ENCODE data around the gene ITGB5. TPM values are rescaled to one million over a fixed set of nuclear protein-coding genes. Genes with fewer than 3 reads are reported as not detected.

Gene ITGB5
- total RNA-seq, 1 experiment from 2014 or later = 0.86 TPM

DNA sequence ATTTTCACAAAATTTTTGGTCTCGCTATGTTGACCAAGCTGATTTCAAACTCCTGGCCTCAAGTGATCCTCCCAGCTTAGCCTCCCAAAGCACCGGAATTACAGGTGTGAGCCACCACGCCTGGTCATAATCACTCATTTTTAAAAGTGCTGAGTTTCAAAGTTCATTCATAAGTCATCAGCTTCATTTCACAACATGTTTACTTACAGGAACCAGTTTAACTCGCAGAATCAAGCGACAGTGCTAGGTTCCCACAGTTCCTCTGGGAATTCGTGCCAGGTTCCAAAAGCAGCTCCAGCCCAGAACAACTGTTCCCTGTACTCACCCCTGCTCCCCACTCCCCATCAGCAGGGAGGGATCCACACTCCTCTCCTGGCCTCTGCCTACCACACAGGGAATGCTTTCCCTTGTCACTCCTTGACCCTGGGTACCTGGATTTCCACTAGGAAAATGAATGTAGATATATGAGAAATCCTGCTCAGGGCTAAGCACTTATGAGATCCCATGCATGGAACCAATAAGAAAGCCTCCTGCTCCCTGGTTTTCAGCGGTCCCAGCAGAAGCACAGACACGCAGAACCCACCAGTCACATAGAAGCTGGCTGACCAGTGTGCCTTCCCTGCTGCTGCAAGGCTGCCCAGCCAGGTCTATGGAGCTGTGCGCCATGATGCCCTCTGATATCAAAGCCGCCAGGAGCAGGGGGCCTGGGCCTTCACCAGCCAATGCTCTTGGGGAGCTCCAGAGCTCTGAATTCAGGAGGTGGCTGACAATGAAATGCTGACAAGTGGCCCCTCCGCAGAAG is 72.3 kb downstream of the ITGB5 start:
- H3K27ac ChIP-seq (ENCODE audit: low read length) = no peak overlapping the region
- H3K9me3 ChIP-seq (ENCODE audit: low read length) = no peaks in the 10 kb centered on the region
- H3K9ac ChIP-seq (ENCODE audit: low read length) = no peak overlapping the region
- no peaks in the 10 kb centered on the region for H3K36me3 ChIP-seq (ENCODE audit: insufficient read depth, low read length)
- no peak overlapping the region for H3K4me3 ChIP-seq (ENCODE audit: low read length)
- no peaks in the 10 kb centered on the region for H3K79me2 ChIP-seq (ENCODE audit: low read length)
- no peaks in the 10 kb centered on the region for H3K27me3 ChIP-seq (ENCODE audit: low read length)
- H3K9me2 ChIP-seq (replicated peaks; ENCODE audit: insufficient read depth, low read length) = no peaks in the 10 kb centered on the region
- H3K4me2 ChIP-seq (ENCODE audit: low read depth, low read length, poor library complexity, severe bottlenecking) = no peak overlapping the region
- no peaks in the 10 kb centered on the region for H3K4me1 ChIP-seq (ENCODE audit: low read length)
- no peak for DNase-seq
- no peaks in the 10 kb centered on the region for H4K20me1 ChIP-seq (ENCODE audit: insufficient read depth, low read depth, low read length)
- no peak overlapping the region for H2AFZ ChIP-seq (ENCODE audit: low read length)

DNA sequence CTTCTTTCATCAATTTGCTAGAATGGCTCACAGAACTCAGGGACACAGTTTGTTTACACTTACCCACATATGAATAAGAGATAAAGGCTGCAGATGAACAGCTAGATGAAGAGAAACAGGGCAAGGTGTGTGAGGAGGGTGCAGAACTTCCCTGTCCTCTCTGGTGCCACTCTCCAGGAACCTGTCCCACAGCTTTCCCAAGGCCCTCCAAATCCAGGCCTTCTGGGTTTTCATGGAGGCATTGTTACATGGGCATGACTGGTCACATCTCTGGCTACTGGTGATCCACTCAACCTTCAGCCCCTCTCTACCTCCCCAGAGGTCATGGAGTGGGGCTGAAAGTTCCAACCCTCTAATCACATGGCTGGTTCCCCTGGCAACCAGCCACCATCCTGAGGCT is 73.6 kb downstream of the ITGB5 start:
- Histone ChIP-seq H3K27me3 (ENCODE audit: low read length) (no peaks in the 10 kb centered on the region), H3K4me1 (ENCODE audit: low read length) (no peaks in the 10 kb centered on the region), H3K36me3 (ENCODE audit: insufficient read depth, low read length) (no peaks in the 10 kb centered on the region), H2AFZ (ENCODE audit: low read length) (no peak overlapping the region), H3K4me3 (ENCODE audit: low read length) (no peak overlapping the region), H4K20me1 (ENCODE audit: insufficient read depth, low read depth, low read length) (no peaks in the 10 kb centered on the region), H3K79me2 (ENCODE audit: low read length) (no peaks in the 10 kb centered on the region), H3K9me2 (replicated peaks; ENCODE audit: insufficient read depth, low read length) (no peaks in the 10 kb centered on the region), H3K4me2 (ENCODE audit: low read depth, low read length, poor library complexity, severe bottlenecking) (no peak overlapping the region), H3K9ac (ENCODE audit: low read length) (no peak overlapping the region), H3K27ac (ENCODE audit: low read length) (no peak overlapping the region), H3K9me3 (ENCODE audit: low read length) (no peaks in the 10 kb centered on the region)
- no peak for DNase-seq

DNA sequence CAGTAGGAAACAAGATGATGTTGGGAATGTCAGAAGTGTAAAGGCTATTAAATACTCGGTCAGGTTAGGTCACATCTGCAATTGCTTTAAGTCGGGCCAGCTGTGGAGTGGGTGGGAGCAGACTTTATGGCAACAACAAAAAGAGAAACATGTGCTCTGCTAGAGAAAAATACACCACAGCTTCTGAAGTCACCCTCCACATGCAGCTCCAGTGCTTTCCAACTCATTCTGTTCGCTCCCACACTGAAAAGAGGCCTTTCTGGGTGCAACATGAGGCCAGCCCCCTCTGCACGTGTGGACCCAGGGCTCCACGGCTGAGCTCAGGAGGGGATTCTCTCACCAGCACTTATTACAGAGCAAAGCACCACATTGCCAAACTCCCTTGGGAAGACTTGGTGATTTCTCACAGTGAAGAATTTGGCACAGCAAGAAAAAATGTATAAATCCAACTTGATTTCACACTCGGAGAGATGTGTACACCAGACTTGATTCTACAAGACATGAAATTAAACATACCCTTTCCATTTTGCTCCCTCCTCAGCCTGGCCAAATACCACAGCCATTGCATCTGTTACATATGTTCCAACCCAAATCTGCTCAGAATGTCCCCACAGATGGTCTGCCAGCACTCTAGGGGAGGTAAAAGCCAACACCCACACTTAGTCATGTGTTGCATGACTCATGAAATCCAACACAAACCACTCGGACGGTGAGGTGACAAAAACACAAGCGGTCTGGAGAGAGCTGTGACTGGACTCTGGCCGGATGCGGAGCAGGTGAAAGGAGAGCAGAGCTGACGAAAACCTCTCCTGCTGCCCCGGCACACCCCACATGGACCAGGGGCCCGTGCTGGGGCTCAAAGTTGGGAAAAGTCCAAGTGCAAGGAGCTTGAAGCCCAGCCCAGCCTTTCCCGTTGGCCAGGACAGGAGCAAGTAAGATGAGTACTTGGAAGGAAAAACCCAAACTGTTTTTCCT is 74.6 kb downstream of the ITGB5 start:
- Histone ChIP-seq H3K9me2 (replicated peaks; ENCODE audit: insufficient read depth, low read length) (no peaks in the 10 kb centered on the region), H3K9ac (ENCODE audit: low read length) (no peak overlapping the region), H4K20me1 (ENCODE audit: insufficient read depth, low read depth, low read length) (no peaks in the 10 kb centered on the region), H3K9me3 (ENCODE audit: low read length) (no peaks in the 10 kb centered on the region), H3K4me3 (ENCODE audit: low read length) (no peak overlapping the region), H3K4me2 (ENCODE audit: low read depth, low read length, poor library complexity, severe bottlenecking) (no peak overlapping the region), H3K27ac (ENCODE audit: low read length) (no peak overlapping the region), H3K36me3 (ENCODE audit: insufficient read depth, low read length) (no peaks in the 10 kb centered on the region), H3K79me2 (ENCODE audit: low read length) (no peaks in the 10 kb centered on the region), H3K4me1 (ENCODE audit: low read length) (no peaks in the 10 kb centered on the region), H2AFZ (ENCODE audit: low read length) (no peak overlapping the region), H3K27me3 (ENCODE audit: low read length) (no peaks in the 10 kb centered on the region)
- DNase-seq = no peak

DNA sequence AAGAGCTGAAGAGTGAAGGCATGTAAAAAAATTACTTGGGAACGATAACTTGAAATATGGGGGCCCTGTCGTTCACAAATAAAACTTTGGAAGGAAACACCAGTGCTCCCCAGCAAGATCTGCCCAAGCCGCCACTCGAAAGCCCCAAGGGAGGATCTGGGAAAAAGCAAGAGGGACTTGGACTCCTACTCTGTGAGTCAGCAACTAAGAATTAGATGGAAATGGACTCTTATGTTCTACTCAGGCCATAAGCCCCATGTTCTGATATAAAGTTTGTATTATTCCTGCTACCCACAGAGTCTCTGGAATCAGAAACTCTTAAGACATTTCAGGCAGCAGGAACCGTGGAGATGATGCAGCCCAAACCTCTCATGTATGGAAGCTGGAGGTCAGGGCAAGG is 75.7 kb downstream of the ITGB5 start:
- no peak overlapping the region for H3K9ac ChIP-seq (ENCODE audit: low read length)

DNA sequence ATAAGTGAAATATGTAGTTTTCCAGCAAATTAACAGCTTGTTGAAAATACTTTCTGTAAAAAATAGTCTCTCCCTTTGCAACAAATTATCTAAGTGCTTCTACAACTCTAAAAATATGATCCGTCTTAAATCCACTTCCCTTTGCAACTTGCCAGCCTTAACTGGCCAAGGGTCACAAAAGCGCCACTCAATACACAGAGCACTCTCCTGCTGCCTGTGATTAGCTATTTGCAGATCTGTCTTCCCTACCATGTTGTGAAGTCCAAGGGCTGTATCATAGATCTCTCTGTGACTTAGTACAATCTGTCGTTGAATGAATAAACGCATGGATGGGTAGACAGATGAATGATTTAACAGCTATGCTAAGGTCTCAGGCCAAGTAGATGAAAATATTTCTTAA is 76.2 kb downstream of the ITGB5 start:
- Histone ChIP-seq H3K4me2 (ENCODE audit: low read depth, low read length, poor library complexity, severe bottlenecking) (no peak overlapping the region), H4K20me1 (ENCODE audit: insufficient read depth, low read depth, low read length) (no peaks in the 10 kb centered on the region), H3K9ac (ENCODE audit: low read length) (no peak overlapping the region), H3K9me2 (replicated peaks; ENCODE audit: insufficient read depth, low read length) (no peaks in the 10 kb centered on the region), H3K27ac (ENCODE audit: low read length) (no peak overlapping the region), H3K27me3 (ENCODE audit: low read length) (no peaks in the 10 kb centered on the region), H2AFZ (ENCODE audit: low read length) (no peak overlapping the region), H3K79me2 (ENCODE audit: low read length) (no peaks in the 10 kb centered on the region), H3K9me3 (ENCODE audit: low read length) (no peaks in the 10 kb centered on the region), H3K4me1 (ENCODE audit: low read length) (no peaks in the 10 kb centered on the region), H3K4me3 (ENCODE audit: low read length) (no peak overlapping the region), H3K36me3 (ENCODE audit: insufficient read depth, low read length) (no peaks in the 10 kb centered on the region)
- DNase-seq = no peak

More for the DNA sequence above, 75.7 kb downstream of the ITGB5 start:
- Histone ChIP-seq H3K4me2 (ENCODE audit: low read depth, low read length, poor library complexity, severe bottlenecking) (no peak overlapping the region), H3K27ac (ENCODE audit: low read length) (no peak overlapping the region), H3K9me2 (replicated peaks; ENCODE audit: insufficient read depth, low read length) (no peaks in the 10 kb centered on the region), H3K4me1 (ENCODE audit: low read length) (no peaks in the 10 kb centered on the region), H3K79me2 (ENCODE audit: low read length) (no peaks in the 10 kb centered on the region), H3K9me3 (ENCODE audit: low read length) (no peaks in the 10 kb centered on the region), H2AFZ (ENCODE audit: low read length) (no peak overlapping the region), H3K4me3 (ENCODE audit: low read length) (no peak overlapping the region), H3K27me3 (ENCODE audit: low read length) (no peaks in the 10 kb centered on the region), H4K20me1 (ENCODE audit: insufficient read depth, low read depth, low read length) (no peaks in the 10 kb centered on the region), H3K36me3 (ENCODE audit: insufficient read depth, low read length) (no peaks in the 10 kb centered on the region)
- no peak for DNase-seq

DNA sequence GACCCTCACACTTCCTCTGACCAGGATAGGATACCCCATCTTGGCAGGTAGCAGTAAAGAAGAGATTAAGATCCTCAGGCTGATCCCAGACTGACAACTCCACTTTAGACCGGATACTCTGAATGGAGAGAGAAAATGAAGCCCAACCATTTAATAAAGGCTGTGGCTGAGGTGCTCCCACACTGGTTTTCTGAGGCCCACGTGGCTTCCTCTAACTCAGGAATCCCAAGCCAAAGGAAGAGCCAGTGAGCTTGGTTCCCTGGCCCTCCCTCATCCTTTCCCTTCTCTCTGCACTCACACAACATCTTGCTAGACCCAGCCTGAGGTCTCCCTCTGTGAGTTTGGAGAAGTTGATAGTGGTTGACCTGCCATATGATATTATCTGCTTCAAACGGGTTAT is 78.1 kb downstream of the ITGB5 start:
- no peak for DNase-seq
- no peaks in the 10 kb centered on the region for H3K4me1 ChIP-seq (ENCODE audit: low read length)
- H3K27ac ChIP-seq (ENCODE audit: low read length) = no peak overlapping the region
- H3K9me3 ChIP-seq (ENCODE audit: low read length) = no peaks in the 10 kb centered on the region
- no peaks in the 10 kb centered on the region for H3K36me3 ChIP-seq (ENCODE audit: insufficient read depth, low read length)
- H3K79me2 ChIP-seq (ENCODE audit: low read length) = no peaks in the 10 kb centered on the region
- H4K20me1 ChIP-seq (ENCODE audit: insufficient read depth, low read depth, low read length) = no peaks in the 10 kb centered on the region
- no peak overlapping the region for H3K4me2 ChIP-seq (ENCODE audit: low read depth, low read length, poor library complexity, severe bottlenecking)
- no peak overlapping the region for H2AFZ ChIP-seq (ENCODE audit: low read length)
- no peaks in the 10 kb centered on the region for H3K9me2 ChIP-seq (replicated peaks; ENCODE audit: insufficient read depth, low read length)
- no peak overlapping the region for H3K9ac ChIP-seq (ENCODE audit: low read length)
- no peak overlapping the region for H3K4me3 ChIP-seq (ENCODE audit: low read length)
- H3K27me3 ChIP-seq (ENCODE audit: low read length) = no peaks in the 10 kb centered on the region

DNA sequence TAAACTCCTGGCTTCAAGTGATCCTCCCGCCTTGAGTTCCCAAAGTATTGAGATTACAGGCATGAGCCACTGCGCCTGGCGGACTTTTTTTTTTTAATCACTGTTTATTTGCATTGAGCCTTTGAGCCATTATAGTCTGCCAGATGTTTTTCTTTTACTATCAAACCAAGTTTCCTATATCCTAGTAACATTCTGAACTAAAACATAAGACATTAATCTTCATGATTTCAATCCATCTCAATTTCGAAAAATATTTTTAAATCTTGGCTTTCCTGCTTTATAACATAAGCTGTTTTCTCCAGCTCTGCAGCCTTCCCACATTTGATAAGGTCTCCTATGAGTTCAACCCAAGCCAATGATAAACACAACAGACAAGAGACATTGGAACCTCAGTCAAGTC is 81.5 kb downstream of the ITGB5 start:
- Histone ChIP-seq H3K79me2 (ENCODE audit: low read length) (no peaks in the 10 kb centered on the region), H3K9ac (ENCODE audit: low read length) (no peak overlapping the region), H3K36me3 (ENCODE audit: insufficient read depth, low read length) (no peaks in the 10 kb centered on the region), H3K27ac (ENCODE audit: low read length) (no peak overlapping the region), H3K4me1 (ENCODE audit: low read length) (no peaks in the 10 kb centered on the region), H2AFZ (ENCODE audit: low read length) (no peak overlapping the region), H3K4me3 (ENCODE audit: low read length) (no peak overlapping the region), H3K9me3 (ENCODE audit: low read length) (no peaks in the 10 kb centered on the region), H3K27me3 (ENCODE audit: low read length) (no peaks in the 10 kb centered on the region), H3K4me2 (ENCODE audit: low read depth, low read length, poor library complexity, severe bottlenecking) (no peak overlapping the region), H3K9me2 (replicated peaks; ENCODE audit: insufficient read depth, low read length) (no peaks in the 10 kb centered on the region), H4K20me1 (ENCODE audit: insufficient read depth, low read depth, low read length) (no peaks in the 10 kb centered on the region)
- no peak for DNase-seq

DNA sequence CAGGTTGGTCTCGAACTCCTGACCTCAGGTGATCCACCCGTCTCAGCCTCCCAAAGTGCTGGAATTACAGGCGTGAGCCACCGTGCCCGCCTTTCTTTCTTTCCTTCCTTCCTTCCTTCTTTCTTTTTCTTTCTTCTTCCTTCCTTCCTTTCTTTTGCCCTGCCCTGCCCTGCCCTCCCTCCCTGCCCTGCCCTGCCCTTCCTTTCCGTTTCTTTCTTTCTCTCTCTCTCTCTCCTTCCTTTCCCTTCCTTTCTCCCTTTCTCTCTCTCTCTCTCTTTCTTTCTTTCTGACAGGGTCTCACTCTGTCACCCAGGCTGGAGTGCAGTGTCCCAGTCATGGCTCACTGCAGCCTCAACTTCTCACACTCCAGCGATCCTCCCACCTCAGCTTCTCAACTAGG is 82.3 kb downstream of the ITGB5 start:
- Histone ChIP-seq H3K4me3 (ENCODE audit: low read length) (no peak overlapping the region), H4K20me1 (ENCODE audit: insufficient read depth, low read depth, low read length) (no peaks in the 10 kb centered on the region), H3K36me3 (ENCODE audit: insufficient read depth, low read length) (no peaks in the 10 kb centered on the region), H3K79me2 (ENCODE audit: low read length) (no peaks in the 10 kb centered on the region), H3K27me3 (ENCODE audit: low read length) (no peaks in the 10 kb centered on the region), H3K27ac (ENCODE audit: low read length) (no peak overlapping the region), H3K9me2 (replicated peaks; ENCODE audit: insufficient read depth, low read length) (no peaks in the 10 kb centered on the region), H3K9ac (ENCODE audit: low read length) (no peak overlapping the region), H2AFZ (ENCODE audit: low read length) (no peak overlapping the region), H3K4me2 (ENCODE audit: low read depth, low read length, poor library complexity, severe bottlenecking) (no peak overlapping the region), H3K4me1 (ENCODE audit: low read length) (no peaks in the 10 kb centered on the region), H3K9me3 (ENCODE audit: low read length) (no peaks in the 10 kb centered on the region)
- DNase-seq = no peak
